Measurements from ENCODE around the gene METAP2.
A peak's percentile ranks its signal among the peaks of the same experiment; 100 is the strongest.

METAP2 gene

DNA sequence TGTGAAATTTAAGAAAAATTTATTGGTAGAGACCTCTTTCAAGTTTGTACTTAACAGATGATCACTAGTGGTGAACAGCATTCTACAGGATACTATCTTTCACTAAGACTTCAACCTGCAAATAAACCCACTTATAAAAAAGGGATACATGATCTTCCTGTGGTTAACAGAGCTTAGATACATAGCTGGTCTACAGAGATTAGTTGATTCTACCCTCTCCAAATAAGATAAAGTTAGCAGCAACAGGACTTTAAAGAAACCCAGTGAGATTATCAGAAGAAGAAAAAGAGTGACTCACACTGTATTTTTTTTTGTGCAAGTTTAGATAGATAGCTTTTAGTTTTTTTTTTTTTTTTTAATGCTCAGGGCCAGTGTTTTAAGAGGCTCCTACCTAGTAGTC lies 42.8 kb downstream of the METAP2 start:
- no peak for DNase-seq

DNA sequence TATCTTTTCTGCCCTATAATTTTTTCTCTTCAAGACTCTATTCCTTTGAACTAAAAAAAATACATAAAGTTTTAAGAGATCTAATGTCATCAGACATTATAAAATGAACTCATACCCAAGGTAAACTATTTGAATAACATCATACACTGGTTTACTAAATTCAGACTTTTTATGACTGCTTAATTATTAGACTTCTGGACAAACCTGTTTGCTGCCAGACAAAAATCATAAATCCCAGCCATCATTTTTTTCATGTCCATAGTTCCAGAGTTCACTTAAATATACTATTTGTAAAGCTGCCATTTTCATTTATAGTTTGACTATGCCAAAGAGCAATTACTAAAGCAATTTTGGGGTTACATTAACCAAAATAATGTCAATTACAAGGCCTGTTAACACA lies 43.3 kb downstream of the METAP2 start:
- DNase-seq = no peak

DNA sequence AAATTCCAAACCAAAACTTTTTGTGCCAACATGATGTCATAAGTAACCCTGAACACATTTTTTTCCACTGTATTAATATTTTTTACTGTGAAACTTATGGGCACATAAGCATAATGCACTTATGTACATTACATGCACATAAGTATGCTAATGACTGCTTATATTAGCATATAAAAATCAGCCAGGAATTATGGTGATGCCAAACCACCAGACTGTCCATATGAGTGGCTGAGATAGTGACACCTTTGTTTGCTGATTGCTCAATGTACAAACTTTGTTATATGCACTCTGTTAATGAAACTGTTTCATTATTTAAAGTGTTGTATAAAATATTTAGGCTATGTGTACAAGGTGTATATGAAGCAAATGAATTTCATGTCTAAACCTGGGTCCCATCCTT lies 45.0 kb downstream of the METAP2 start:
- DNase-seq = no peak

DNA sequence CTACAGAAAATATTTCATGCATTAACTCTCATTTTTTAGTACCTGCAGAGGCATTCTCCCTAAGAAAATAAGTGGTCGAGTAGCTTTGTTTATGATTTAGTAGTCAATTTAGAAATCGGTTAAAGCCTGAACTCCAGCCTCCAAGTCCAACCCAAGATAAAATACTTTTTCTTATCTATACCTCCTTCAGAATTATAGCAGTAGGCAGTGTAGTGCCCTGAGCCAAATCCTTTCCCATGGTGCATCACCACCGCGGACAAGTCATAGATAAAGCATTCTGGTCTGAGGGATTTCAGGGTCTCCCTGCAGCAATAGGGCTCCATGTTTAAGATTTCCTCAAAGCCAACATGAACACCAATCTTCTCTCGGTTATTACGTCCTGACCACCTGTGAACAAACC lies 46.9 kb downstream of the METAP2 start:
- no peak for DNase-seq

DNA sequence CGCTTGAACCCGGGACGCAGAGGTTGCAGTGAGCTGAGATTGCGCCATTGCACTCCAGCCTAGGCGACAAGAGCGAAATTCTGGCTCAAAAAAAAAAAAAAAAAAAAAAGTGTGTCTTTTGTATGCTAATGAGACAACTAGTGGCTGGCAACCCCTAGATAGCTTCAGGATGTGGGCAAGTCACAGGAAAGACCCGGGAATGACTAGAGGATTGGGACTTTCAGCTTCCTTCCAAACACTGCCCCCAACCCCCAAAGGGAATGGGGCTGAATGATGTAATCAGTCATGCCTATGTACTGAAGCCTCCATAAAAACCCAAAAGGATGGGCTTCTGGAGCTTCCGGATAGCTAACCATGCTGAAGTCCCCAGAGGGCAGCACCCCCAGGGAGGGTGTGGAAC lies 48.7 kb downstream of the METAP2 start:
- no peak for DNase-seq

DNA sequence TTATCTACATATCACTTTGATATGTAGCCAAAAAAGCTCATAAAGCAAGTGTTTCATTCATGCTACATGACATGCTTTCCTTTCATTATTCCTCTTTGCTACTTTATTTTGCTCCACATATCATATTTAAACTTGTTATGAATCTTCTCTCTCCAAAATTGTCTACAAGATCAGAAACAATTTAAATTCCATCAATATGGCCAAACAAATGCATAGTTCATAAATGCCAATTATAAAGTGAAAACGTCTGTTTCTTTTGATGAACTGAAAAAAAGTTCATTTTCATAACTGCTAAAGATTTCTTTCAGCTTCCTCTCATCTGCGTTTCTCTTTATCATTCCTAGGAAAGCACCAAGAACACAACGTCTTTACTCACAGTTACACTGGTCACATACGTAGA lies 54.5 kb downstream of the METAP2 start:
- no peak for DNase-seq

DNA sequence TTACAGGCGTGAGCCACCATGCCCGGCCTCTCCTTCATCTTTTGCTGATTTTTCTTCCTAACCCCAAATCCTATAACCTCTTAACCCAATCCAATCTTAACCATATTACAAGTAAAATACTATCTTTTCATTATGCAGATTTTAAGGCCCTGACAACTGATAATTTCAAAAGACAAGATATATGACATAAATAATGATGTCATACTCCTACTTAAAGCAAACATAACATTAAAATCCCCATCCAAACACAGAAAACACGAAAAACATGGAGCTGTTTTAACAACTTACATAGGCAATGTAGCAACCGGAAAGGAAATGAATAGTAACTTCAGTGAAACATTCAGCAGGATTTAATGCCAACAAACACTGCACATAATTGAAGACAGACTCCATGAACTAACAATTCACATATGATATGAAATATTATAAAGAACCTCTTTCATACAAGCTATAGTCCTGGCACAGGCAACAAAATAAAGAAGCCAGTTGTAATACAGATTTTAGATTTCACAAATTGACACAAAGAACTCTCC lies 55.8 kb downstream of the METAP2 start:
- no peak for DNase-seq

DNA sequence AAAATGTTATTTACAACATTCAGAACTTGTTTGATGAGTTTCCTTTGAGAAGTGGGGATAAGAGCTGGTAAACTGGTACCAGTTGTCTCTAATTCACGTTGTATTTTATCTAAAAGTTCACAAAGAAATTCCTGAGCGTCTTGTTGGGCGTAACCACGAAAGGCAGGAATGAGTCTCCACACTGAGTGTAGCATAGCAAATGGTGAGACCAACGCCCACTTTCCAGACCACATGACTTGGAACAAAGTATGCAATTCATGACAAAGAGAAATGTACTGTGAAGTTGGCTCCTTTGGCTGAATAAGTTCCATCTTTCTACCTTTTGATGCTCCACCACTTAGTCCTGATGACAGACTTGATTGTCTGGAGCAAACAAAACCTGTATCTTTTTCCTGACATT lies 58.9 kb downstream of the METAP2 start:
- no peak for DNase-seq

DNA sequence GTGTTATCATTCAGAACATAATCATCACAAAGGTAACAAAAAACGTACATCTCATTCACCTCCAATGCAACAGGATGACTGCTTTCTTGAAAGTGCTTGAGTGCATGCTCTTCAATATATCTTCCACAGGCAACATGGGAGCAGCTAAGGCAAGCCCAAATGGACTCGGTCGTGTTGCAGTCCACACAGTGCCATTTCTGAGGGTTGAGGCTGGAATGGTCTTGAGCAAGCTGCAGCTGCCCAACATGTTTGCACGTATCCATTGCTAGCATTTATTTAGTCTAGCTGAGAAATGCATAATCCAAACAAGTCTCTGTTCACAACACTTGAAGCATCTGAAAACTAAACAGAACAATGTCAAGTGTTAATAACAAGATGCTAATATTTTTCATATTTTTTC lies 60.0 kb downstream of the METAP2 start:
- no peak for DNase-seq

DNA sequence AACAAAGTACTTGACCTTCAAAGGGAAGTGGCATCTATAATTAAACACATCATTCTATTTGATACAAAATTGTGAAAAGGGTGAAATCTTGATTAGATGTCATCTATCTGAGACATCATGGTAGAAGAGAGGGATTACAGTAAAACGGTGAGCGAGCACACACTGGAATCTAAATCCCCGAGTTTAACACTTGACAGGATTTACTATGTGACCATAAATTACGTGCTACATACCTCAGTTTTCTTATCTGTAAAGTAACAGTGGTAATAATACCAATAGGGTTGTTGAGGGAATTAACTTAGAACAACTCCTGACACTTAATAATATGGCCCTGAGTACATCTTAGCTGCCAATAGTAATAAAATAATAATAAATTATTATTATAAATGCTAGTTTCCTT lies 64.1 kb downstream of the METAP2 start:
- no peak for DNase-seq

DNA sequence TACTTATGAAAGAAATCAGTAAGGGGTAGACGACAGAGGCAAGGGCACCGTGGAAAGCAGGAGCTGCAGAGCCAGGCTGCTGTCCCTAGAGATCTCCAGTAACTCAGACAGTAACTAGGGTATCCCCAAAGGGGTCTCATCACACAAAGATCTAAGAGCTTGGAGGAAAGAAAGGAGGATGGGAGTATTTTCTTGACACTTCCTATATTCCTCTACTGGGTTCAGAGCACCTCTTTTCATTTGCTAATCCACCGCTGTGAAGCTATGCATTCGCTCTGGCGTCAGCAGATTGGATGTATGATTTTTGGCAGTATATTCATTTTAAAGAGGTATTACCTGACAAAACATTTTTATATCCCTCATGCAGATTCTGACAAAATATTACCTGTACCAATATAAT lies 64.7 kb downstream of the METAP2 start:
- DNase-seq = no peak

DNA sequence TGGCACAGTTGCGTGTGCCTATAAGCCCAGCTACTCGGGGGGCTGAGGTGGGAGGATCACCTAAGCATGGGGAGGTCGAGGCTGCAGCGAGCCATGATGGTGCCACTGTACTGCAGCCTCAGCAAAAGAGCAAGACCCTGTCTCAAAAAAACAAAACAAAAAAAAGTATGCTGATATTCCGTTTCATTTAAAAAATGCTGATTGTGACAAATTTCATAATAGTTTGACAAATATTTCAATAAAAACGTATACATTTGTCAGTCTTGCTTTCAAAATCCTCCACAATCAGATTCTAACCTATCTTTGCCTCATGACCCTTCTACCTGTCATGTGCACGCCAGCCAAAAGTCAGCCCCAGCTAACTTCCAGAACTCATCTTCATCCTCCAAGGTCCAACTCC lies 67.5 kb downstream of the METAP2 start:
- DNase-seq = no peak

DNA sequence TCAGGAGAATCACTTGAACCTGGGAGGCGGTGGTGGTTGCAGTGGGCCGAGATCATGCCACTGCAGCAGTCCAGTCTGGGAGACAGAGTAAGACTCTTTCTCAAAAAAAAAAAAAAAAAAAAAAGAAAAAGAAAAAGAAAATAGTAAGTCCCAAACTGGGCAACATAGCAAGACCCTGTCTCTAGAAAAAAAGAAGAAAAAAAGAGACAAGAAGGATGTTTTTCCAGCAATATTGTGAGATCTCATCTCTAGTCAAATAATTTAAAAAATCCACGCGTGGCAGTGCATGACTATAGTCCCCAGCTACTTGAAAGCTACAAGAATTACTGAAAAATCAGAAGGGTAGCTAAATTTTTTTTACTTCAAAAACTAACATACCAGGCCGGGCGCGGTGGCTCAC lies 69.4 kb downstream of the METAP2 start:
- no peak for DNase-seq

DNA sequence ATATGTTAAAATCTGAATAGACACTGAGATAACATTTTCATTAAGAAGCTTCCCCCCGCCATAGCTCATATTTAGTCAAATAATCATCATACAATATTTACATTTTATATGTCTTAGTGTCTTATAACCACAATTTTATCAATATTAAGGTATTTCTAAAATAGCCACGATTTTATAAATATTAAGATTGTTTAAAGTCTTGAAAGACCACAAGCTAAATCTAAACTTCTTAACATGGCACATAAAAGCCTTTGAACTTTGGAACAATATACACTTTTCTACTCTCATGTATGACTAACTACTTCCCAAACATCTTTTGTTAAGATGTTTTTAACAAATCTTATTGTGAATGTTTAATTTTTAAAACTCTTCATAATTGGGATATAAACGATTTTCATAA lies 70.8 kb downstream of the METAP2 start:
- no peak for DNase-seq

DNA sequence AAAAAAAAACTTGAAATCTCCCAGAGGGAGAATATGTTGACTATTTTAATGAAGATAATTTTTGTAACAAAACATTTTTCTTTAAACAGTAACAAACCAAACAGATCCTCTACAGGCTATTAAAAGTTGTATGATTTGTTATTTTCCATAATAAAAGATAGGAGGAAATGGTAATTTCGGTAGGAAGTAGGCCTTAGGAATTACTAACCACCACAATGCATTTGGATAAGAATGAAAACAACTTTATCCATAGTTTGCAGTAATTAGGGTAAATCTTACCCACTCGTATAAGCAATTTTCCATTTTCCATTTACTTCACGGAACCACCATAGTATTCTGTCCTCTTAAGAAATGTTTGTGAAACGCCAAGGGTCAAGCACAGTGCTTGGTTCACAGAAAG lies 71.4 kb downstream of the METAP2 start:
- DNase-seq = no peak

DNA sequence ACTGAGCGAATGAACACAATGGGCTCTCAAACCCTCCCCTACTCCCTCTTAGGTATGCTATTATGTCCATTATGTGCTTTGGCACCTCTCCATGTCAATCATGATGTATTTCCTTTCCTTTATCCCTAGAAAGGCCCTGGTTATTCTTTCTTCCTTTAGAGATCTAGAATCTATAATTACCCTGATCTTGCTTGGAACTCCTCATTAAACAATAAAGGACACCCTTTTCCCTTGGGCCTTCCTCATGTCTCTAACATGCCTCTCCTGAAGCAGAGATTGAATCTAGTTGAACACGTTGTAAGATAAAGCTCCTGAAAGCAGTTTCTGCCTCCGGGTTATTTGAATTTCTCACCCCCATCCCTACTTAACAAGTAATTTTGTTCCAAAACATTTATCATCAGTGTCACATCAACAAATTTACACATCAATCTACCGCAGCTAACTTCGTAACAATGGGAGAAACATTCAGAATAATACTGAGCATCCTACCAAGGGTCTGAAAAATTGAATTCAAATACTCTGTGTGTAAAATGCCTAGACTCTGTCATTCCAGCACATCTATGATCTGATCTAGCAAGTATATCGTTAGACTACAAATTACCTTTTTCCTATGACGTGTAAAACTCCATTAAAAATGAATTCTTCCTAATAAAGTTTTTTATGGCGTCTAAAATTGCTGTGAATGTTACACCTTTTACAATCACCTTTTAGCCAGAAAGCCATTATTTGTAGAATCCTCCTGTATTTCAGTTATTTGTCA lies 72.0 kb downstream of the METAP2 start:
- no peak for DNase-seq

DNA sequence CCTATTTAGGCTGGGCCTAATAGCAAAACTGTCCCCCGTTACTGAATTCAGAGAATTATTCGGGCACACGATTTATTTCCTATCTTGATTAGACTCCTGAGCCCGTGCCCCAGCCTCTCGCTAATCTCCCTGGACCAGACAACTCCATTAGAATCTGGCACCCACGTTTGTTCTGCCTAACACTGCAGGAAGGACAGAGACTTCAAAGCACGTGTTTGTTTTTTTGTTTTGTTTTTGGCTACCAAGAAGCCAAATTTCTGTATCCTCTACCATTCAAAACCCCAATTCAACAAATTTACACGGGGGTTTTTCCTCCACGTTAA lies 72.5 kb downstream of the METAP2 start:
- no peak for DNase-seq

DNA sequence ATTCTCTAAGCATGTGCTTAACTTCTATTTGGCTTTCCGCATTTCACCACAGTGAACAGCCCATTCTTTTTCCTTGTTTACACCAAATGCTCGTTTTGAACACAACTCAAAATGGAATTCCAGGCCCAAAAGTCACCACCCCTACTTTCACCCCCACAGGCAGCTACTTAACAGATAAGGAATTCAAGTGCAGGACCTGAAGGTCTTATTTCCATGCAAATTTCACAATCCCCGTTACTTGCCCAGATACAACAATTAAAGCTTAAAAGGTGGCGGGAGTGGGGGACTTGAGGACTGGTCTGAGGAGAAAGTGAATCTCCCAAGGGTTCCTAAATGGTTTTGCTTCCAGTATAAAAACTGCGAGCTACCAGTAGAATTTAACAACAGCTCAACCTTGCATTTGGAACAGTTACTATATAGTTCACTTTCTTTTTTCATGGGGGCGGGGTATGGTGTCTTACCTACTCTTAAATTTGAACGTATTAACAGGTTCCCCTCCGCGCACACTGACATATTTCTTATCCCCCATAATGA lies 73.6 kb downstream of the METAP2 start:
- peak; percentile 20 for DNase-seq

DNA sequence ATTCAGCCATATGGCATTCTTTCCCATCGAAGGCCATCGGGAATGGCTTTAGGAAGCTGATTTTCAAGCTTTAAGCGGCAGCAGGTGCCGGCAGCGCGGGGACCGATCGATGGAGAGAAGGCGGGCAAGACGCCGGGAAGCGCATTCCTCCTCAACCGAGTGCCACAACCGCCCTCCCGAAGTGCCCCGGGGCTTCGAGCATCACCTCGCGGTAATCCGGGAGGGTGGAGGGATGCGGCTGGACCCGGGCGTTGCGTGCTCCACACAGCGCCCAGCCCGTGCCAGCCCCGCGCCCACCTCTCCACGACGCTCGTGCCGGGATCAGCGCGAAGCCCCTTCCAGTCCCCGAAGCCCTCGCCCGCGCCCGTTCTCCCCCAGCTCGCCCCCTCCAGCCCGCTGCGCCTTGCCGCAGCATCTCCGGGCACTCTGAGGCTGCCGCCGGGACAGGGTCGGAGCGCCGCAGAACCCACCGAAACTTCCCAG lies 74.1 kb downstream of the METAP2 start:
- DNase-seq = peak; percentile 12

DNA sequence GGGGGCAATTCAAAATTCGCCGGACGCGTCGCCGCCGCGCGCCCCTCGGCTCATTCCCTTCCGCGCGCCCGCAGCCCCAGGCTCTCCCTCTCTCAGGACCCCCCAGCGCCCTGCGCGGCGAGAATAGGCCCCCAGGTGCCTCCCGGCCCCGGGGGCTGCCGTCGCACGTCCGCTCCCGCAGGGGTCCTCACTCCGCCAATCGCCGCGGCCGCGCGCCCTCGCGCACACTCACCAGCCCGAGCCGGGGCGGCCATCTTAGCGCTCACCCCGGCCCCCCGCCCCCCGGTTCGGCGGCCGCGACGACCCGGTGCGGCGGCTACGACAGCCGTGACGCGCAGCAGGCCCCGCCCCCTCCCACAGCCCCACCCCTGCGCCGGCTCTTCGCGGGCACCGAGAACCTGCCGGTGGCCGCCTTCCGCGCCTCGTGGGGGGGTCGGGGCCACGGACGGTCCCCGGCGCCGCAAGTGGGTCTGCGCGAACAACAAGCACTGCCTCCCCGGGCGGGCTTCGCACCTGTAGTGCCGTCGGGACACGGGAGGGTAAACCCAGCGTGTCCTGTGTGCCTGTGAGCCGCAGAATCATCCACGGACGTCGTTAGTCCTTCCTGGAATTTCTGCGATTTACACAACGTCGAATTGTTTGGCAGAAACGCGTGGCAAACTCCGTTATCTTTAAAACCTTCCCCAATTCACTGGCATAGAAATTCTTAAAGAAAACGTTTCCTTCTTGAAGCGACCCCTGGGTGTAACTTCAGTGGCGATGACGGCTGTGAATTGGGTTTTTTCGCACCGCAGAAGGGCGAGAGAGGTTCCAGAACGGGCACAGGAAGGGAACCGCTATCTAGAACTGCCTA lies 74.8 kb downstream of the METAP2 start:
- DNase-seq = peak; percentile 75

DNA sequence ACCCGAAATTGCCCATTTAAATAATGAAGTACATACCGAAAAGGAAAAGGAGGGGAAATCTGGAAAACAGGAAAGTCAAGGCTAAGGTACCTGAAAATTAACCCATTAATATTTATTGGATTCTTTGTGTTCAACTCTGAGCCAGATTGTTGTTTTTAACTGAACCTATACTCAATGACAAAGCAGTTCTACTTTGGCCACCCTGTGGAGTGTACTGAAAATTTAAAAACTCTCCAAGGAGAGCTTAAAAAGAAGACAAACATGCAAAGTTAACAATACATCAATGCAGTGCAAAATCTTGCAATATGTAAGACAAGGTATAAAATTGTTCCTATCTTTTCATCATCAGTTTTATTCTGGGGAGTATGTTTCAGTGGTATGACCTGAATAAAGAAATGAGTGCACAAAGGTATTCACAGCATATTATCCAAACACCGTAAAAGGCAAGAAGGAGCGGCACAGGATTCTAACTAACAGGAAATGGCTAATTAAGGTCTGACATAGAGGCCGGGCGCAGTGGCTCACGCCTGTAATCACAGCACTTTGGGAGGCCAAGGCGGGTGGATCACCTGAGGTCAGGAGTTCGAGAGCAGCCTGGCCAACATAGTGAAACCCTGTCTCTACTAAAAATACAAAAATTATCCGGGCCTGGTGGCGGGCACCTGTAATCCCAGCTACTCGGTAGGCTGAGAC lies 75.6 kb downstream of the METAP2 start:
- no peak for DNase-seq

DNA sequence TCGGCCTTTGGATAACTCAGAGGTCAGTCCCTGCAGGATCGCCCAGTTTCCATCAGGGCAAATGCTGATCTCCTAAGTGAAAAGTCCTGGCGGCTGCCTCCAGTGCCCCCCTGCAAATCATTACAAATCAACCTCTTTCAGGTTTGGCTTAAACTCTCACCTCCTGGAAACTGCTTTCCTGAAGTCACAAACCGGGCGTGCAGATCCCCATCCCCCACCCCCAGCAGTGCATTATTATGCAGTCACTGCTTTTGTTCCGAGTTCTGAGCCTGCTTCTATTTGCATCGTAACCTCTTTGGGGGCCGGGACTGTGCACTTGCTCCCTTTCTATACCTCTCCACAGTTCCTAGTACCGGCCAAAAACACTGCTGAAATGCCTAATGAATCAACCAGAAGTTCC lies 77.4 kb downstream of the METAP2 start, which contains the start of gene USP44:
TSS of gene USP44 (minus strand) at position 172 of the 400 bp plus-strand sequence. CDS start 17,220 bp downstream, outside the sequence.
- no peak for DNase-seq

DNA sequence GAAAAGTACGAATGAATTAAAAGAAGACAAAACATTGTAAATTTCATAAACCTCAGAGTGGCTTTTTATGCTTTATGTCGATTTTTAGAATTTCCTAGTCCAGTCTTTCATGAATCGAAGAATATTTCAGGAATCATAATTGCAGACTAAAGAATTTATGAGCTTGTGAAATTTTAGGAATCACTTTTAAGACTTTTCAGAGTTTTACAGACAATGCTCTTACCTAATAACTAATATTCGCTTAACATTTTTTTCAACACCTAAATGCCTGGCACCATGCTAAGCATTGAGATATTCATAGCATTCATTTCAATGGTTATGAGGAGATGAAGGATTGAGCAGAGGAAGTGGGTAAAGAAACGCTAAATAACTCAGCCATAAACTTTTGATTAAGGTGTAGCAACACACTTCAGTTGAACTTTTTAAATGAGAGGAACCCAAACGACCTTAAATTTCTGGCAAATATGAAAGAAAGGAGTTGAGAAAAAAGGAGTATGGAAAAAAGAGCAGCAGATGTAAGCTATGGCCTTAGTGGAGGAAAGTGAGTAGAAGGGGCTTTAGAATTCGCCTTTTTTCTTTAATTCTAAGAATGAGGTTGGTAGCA lies 78.1 kb downstream of the METAP2 start:
- no peak for DNase-seq
